H7 (cell line): ENCODE measurements around the gene KRTAP4-5. TPM values are rescaled to one million over a fixed set of nuclear protein-coding genes. Genes with fewer than 3 reads are reported as not detected.
"Not testable (repeated sequence)": the region's sequence is repeated elsewhere in the genome, so short reads cannot be mapped to it uniquely, and the experiment has no call there.

Experiments used
- DNase-seq: peaks from one replicate; pipeline ENCODE4 v3.0.0; 2012
- H3K27me3 ChIP-seq: 2 replicates; pipeline ENCODE4 v1.6.0; 2011; ENCODE audit warnings: mild to moderate bottlenecking, low read length; ENCODE audit not compliant: control insufficient read depth, insufficient read depth
- H3K36me3 ChIP-seq: replicated peaks from 2 replicates; pipeline ENCODE4 v1.5.1; 2011; ENCODE audit warnings: low read length; ENCODE audit not compliant: control insufficient read depth, insufficient read depth
- H3K4me3 ChIP-seq: 2 replicates; pipeline ENCODE4 v1.5.1; 2011; ENCODE audit warnings: low read depth, mild to moderate bottlenecking, control low read depth, low read length, moderate library complexity; ENCODE audit not compliant: insufficient read depth
- total RNA-seq: library from RNA; depleted of rRNA; stranded (reverse); fragments of >200 nt; shearing (Covaris generic); gene quantifications from 2 replicates; pipeline ENCODE4 v1.2.3, GENCODE V29; 2014

Gene KRTAP4-5
- total RNA-seq, 1 experiment from 2014 or later, result not detected

GRCh38 chr17:41163828-41164227, 14.2 kb upstream of the KRTAP4-5 start:
- Histone ChIP-seq H3K27me3 (no peaks in the 10 kb centered on the region), H3K4me3 (no peak overlapping the region), H3K36me3 (no peaks in the 10 kb centered on the region)
- DNase-seq, result no peak

- Histone ChIP-seq H3K36me3 (no peaks in the 10 kb centered on the region), H3K4me3 (no peak within 1 kb of the TSS), H3K27me3 (no peaks in the 10 kb centered on the region)
- DNase-seq, result no peak
These were observed 11.0 kb upstream of the KRTAP4-5 start, which contains the start of gene KRTAP4-4 for GRCh38 chr17:41160648-41161047. Gene KRTAP4-4 (minus strand): TSS chr17:41160748. CDS start chr17:41160691, 57 bp downstream.

GRCh38 chr17:41160190-41160589, 10.6 kb upstream of the KRTAP4-5 start:
- not testable (repeated sequence) for H3K4me3 ChIP-seq, DNase-seq, H3K27me3 ChIP-seq, H3K36me3 ChIP-seq

DNA sequence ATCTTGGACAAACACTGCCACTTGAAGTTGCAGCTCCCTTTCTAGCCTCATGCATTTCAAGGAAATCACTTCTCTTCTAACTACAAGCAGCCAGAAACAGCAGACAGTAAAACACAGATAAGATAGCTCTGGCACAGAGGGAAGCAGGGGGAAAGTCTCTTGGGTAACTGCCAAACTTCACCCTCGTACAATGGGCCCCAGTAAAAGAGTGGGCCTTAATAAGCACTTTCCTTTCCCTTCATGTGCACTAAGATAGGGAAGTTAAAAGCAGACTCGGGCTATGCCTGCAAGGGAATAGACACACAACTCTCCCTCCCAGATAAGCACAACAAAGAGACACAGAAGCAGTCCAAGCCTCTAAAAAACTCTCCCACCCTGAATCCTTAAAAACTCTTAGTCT, 4.2 kb upstream of the KRTAP4-5 start:
- Histone ChIP-seq H3K36me3 (no peaks in the 10 kb centered on the region), H3K4me3 (no peak overlapping the region), H3K27me3 (no peaks in the 10 kb centered on the region)
- DNase-seq, result no peak

GRCh38 chr17:41151525-41151924, 1.9 kb upstream of the KRTAP4-5 start:
- no peaks in the 10 kb centered on the region for H3K27me3 ChIP-seq
- no peak overlapping the region for H3K4me3 ChIP-seq
- DNase-seq, result no peak
- no peaks in the 10 kb centered on the region for H3K36me3 ChIP-seq

- DNase-seq, result no peak
- H3K36me3 ChIP-seq, result no peaks in the 10 kb centered on the region
- no peaks in the 10 kb centered on the region for H3K27me3 ChIP-seq
- no peak overlapping the region for H3K4me3 ChIP-seq
These were observed 401 bp upstream of the KRTAP4-5 start for GRCh38 chr17:41150026-41150425.

GRCh38 chr17:41148971-41149651, 514 bp downstream of the KRTAP4-5 start:
- not testable (repeated sequence) for H3K4me3 ChIP-seq, H3K27me3 ChIP-seq, H3K36me3 ChIP-seq, DNase-seq

DNA sequence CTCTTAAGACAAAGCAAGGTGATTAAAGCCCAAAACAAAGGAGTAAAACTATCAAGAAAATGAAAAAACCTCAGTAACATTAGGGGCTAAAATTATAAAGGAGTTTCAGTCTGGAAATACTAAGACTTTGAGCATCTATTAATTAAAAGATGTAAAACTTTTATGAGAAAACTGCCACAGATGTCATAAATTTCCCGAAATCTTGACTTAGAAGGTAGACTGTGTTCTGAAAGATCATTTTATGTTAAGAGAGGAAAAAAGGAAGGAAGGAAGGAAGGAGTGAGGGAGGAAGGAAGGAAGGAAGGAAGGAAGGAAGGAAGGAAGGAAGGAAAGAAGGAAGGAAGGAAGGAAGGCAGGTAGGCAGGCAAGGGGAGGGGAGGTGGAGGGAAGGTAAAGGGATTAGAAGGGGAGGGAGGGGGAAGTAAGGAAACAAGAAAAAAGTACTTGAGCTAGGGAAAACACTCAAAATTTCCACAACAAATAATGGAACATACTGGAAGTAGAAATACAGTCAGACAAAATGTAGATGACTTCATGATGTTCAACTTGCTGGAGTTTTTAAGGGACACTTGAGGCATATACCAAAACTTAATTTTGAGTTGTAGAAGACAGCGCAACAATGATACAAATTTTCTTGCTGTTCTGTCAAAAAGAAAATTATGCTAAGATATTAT, 2.0 kb downstream of the KRTAP4-5 start:
- no peaks in the 10 kb centered on the region for H3K27me3 ChIP-seq
- no peak for DNase-seq
- no peak overlapping the region for H3K4me3 ChIP-seq
- no peaks in the 10 kb centered on the region for H3K36me3 ChIP-seq

GRCh38 chr17:41145261-41145660, 4.4 kb downstream of the KRTAP4-5 start:
- H3K27me3 ChIP-seq, result no peaks in the 10 kb centered on the region
- H3K4me3 ChIP-seq, result no peak overlapping the region
- DNase-seq, result no peak
- no peaks in the 10 kb centered on the region for H3K36me3 ChIP-seq

DNA sequence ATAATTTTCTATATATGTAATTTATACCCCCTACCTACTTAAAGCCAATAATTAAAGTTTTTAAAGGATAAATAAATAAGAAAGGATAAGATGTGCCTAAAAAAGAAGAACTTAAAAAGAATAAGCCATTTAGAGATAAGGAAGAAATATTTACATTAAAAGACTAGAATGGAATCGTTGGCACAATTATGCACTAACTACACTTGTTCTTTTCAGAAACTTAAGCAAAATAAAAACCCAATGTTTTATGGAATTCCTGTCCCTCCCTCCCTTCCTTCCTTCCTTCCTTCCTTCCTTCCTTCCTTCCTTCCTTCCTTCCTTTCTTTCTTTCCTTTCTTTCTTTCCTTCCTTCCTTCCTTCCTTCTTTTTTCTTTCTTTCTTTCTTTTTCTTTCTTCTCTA, 4.8 kb downstream of the KRTAP4-5 start:
- no peaks in the 10 kb centered on the region for H3K36me3 ChIP-seq
- no peaks in the 10 kb centered on the region for H3K27me3 ChIP-seq
- H3K4me3 ChIP-seq, result no peak overlapping the region
- no peak for DNase-seq

- Histone ChIP-seq H3K36me3 (no peaks in the 10 kb centered on the region), H3K4me3 (no peak overlapping the region), H3K27me3 (no peaks in the 10 kb centered on the region)
- DNase-seq, result no peak
These were observed 8.3 kb downstream of the KRTAP4-5 start for GRCh38 chr17:41141361-41141760.

- DNase-seq, result no peak
- H3K36me3 ChIP-seq, result no peaks in the 10 kb centered on the region
- no peaks in the 10 kb centered on the region for H3K27me3 ChIP-seq
- H3K4me3 ChIP-seq, result no peak within 1 kb of the TSS
These were observed 9.1 kb downstream of the KRTAP4-5 start, which contains the start of gene KRTAP4-6 for GRCh38 chr17:41140360-41141131. Gene KRTAP4-6 (minus strand): TSS chr17:41140544. CDS start chr17:41140487, 57 bp downstream.

GRCh38 chr17:41139865-41140264, 9.8 kb downstream of the KRTAP4-5 start:
- DNase-seq, H3K27me3 ChIP-seq, H3K4me3 ChIP-seq, H3K36me3 ChIP-seq: not testable (repeated sequence)

DNA sequence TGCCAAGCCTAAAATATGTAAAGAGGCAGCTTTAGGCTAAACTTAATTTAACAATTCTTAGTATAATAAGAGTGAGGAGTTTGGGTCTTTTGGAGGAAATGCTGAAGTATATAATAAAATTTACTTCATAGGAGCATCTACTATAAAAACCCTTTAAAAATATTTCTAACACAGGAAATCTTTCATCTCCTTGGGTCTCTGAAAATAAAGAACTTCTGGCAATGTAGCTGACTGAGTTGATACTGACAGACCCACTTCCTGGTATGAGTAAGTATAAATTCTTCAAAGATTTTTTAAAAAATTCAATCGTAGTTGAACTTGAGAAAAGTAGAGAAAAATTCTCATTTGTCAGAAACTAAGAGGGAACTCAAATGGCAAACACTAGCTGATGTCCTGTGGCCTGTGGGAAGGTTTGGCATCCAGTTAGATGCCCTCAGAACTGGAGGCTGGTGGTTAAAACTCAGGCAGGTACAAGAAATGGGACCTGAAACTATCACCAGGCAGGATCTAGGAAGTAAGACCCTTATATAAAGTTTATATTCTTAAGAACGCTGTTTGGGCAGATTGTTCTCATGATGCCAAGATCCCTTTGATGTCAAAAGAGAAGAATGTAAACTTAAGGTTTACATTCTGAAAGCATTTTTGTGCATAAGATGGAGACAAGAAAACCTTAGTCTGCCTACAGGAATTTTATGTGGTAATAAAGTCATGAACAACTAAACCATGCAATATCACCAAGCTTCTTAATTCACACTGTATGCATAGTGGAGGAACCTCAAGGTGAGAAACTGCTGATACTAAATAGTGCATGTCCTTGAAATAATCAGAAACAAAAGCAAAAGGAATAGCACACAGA, 15.5 kb downstream of the KRTAP4-5 start:
- Histone ChIP-seq H3K4me3 (no peak overlapping the region), H3K27me3 (no peaks in the 10 kb centered on the region), H3K36me3 (no peaks in the 10 kb centered on the region)
- DNase-seq, result no peak
